Natural killer cell (primary cell): Measurements from ENCODE around the gene DDX24. TPM values are rescaled to one million over a fixed set of nuclear protein-coding genes. Genes with fewer than 3 reads are reported as not detected.
A peak's percentile ranks its signal among the peaks of the same experiment; 100 is the strongest.

Experiments
- ATAC-seq, 3 donors: fragments of 150-1000 bp in 2 of 3; fragments of 200-7000 bp in 1 of 3; cut with Tn5 transposase; 1 replicate in 1 of 3; 2 replicates in 2 of 3; pipeline ENCODE4 v1.10.0; 2021; ENCODE audit warnings: mild to moderate bottlenecking in 2 of 3, moderate library complexity in 2 of 3
- DNase-seq, 2 donors: peaks; one replicate each; pipeline versions ENCODE4 v3.0.0 to v3.0.0-alpha.2; 2013 to 2021; ENCODE audit warnings: mixed read lengths in 1 of 2
- H3K27ac ChIP-seq: one replicate; pipeline ENCODE4 v1.5.1; 2013; ENCODE audit warnings: mild to moderate bottlenecking, low read length
- H3K27me3 ChIP-seq: one replicate; pipeline ENCODE4 v1.6.1; 2013; ENCODE audit warnings: low read length; ENCODE audit not compliant: control insufficient read depth, insufficient read depth
- H3K36me3 ChIP-seq: one replicate; pipeline ENCODE4 v1.6.1; 2013; ENCODE audit warnings: low read length; ENCODE audit not compliant: control insufficient read depth, insufficient read depth
- H3K4me1 ChIP-seq: one replicate; pipeline ENCODE4 v1.6.1; 2013; ENCODE audit warnings: low read length; ENCODE audit not compliant: control insufficient read depth, insufficient read depth
- H3K4me3 ChIP-seq: one replicate; pipeline ENCODE4 v1.5.1; 2013; ENCODE audit warnings: low read length
- H3K9me3 ChIP-seq: one replicate; pipeline ENCODE4 v1.6.1; 2013; ENCODE audit warnings: low read length; ENCODE audit not compliant: control insufficient read depth, insufficient read depth
- H3K27ac Mint-ChIP-seq, 2 donors: one replicate each; pipeline ENCODE4 v1.8.0; 2022; ENCODE audit warnings: mild to moderate bottlenecking in 2 of 2, mixed read lengths in 2 of 2, moderate library complexity in 1 of 2
- H3K27me3 Mint-ChIP-seq, 2 donors: one replicate each; pipeline ENCODE4 v1.8.0; 2022; ENCODE audit warnings: low read depth in 2 of 2, mixed read lengths in 2 of 2
- H3K36me3 Mint-ChIP-seq: one replicate; pipeline ENCODE4 v1.8.0; 2022; ENCODE audit warnings: mixed read lengths
- H3K4me1 Mint-ChIP-seq, 2 donors: one replicate each; pipeline ENCODE4 v1.8.0; 2022; ENCODE audit warnings: mixed read lengths in 2 of 2
- H3K4me3 Mint-ChIP-seq: one replicate; pipeline ENCODE4 v1.8.0; 2022; ENCODE audit warnings: mild to moderate bottlenecking, moderate library complexity, mixed read lengths
- H3K9me3 Mint-ChIP-seq, 2 donors: one replicate each; pipeline ENCODE4 v1.8.0; 2022; ENCODE audit warnings: mixed read lengths in 2 of 2
- CTCF ChIP-seq: fragments of 200-600 bp; IDR thresholded peaks from one replicate; pipeline ENCODE4 v1.8.0; 2022; ENCODE audit warnings: antibody characterized with exemption
- WGBS: methylation state at CpG from one replicate; pipeline ENCODE4 v1.1.7; 2013; ENCODE audit warnings: missing lambda C conversion rate; ENCODE audit not compliant: insufficient coverage; 5-methylcytosine and 5-hydroxymethylcytosine counted together
- intact Hi-C: fragments of 100-400 bp; cut with micrococcal nuclease; formaldehyde crosslinking; loops from one replicate; pipeline ENCODE4 v1.14.2; 2022
- total RNA-seq, 4 donors: library from RNA; stranded (reverse); fragments of 120-200 nt in 1 of 4; gene quantifications; one replicate each; pipeline versions ENCODE4 v1.2.3 to v1.2.4, GENCODE V29; 2013 to 2022

The DDX24 gene
- total RNA-seq, 3 donors from 2014 or later (not counting 1 experiment from before 2014, with no cell fraction given), result 250 to 357 (median 296) TPM

GRCh38 chr14:94077823-94078222 is 3.2 kb downstream of the DDX24 start:
- ATAC-seq (no peak), DNase-seq (no peak)
- H3K36me3 Mint-ChIP-seq, result peaks cover 15% of the 10 kb centered on the region
- Histone ChIP-seq H3K27me3 (no peaks in the 10 kb centered on the region), H3K4me3 (no peak overlapping the region), H3K9me3 (no peaks in the 10 kb centered on the region), H3K27ac (no peak overlapping the region), H3K36me3 (peaks cover 27% of the 10 kb centered on the region), H3K4me1 (peaks cover 24% of the 10 kb centered on the region)
- H3K4me3 Mint-ChIP-seq, result peak overlapping the region; percentile 74
- peaks cover 0 to 4% of the 10 kb centered on the region in 2 donors for H3K9me3 Mint-ChIP-seq
- TF ChIP-seq CTCF, result no peak
- intact Hi-C loops, result no loop called here
- H3K27me3 Mint-ChIP-seq, result no peaks in the 10 kb centered on the region
- peak overlapping the region in 1 of 2 donors; percentile 68 for H3K27ac Mint-ChIP-seq
- 80% methylated on average over 1 of the region's 5 CpGs for WGBS
- peaks cover 47 to 71% of the 10 kb centered on the region in 2 donors for H3K4me1 Mint-ChIP-seq

GRCh38 chr14:94077111-94077821 is 3.7 kb downstream of the DDX24 start:
- ATAC-seq (no peak), DNase-seq (no peak)
- Mint-ChIP-seq H3K27ac (peak overlapping the region in 1 of 2 donors; percentile 68), H3K4me3 (peak overlapping the region; percentile 19), H3K9me3 (peaks cover 0 to 4% of the 10 kb centered on the region in 2 donors), H3K4me1 (peaks cover 48 to 74% of the 10 kb centered on the region in 2 donors), H3K27me3 (no peaks in the 10 kb centered on the region), H3K36me3 (peaks cover 15% of the 10 kb centered on the region)
- intact Hi-C loops, result no loop called here
- Histone ChIP-seq H3K27ac (no peak overlapping the region), H3K9me3 (no peaks in the 10 kb centered on the region), H3K4me1 (peaks cover 24% of the 10 kb centered on the region), H3K27me3 (no peaks in the 10 kb centered on the region), H3K36me3 (peaks cover 27% of the 10 kb centered on the region), H3K4me3 (no peak overlapping the region)
- TF ChIP-seq CTCF, result no peak
- WGBS, result 88% methylated on average over 7 of the region's 7 CpGs

- Mint-ChIP-seq H3K9me3 (peaks cover 0 to 7% of the 10 kb centered on the region in 2 donors), H3K27me3 (no peaks in the 10 kb centered on the region), H3K4me1 (peaks cover 50 to 73% of the 10 kb centered on the region in 2 donors), H3K4me3 (peak overlapping the region; percentile 41), H3K36me3 (peaks cover 15% of the 10 kb centered on the region), H3K27ac (peak overlapping the region in 1 of 2 donors; percentile 47)
- no peak for TF ChIP-seq CTCF
- no peak overlapping the region for H3K27ac ChIP-seq
- WGBS, result no CpG with 5 or more reads among the region's 2 CpGs
- DNase-seq (no peak), ATAC-seq (no peak)
- H3K36me3 ChIP-seq, result peaks cover 27% of the 10 kb centered on the region
- intact Hi-C loops, result no loop called here
- no peak overlapping the region for H3K4me3 ChIP-seq
- H3K27me3 ChIP-seq, result no peaks in the 10 kb centered on the region
- no peaks in the 10 kb centered on the region for H3K9me3 ChIP-seq
- H3K4me1 ChIP-seq, result peaks cover 20% of the 10 kb centered on the region
These were observed 6.0 kb downstream of the DDX24 start for GRCh38 chr14:94075008-94075407.
